GM19099 (cell line): ENCODE measurements around the gene FAM227B.

Source experiments
- POLR2A ChIP-seq: IDR thresholded peaks from 3 replicates; pipeline ENCODE4 v1.6.1; 2011; ENCODE audit warnings: low read depth; ENCODE audit not compliant: insufficient read length; ENCODE audit errors: extremely low read depth

FAM227B gene

GRCh38 chr15:49427372-49427771 is 193.2 kb downstream of the FAM227B start:
- no peak for TF ChIP-seq POLR2A

- no peak for TF ChIP-seq POLR2A
These were observed 195.7 kb downstream of the FAM227B start for GRCh38 chr15:49424954-49425353.

- TF ChIP-seq POLR2A, result no peak
These were observed 196.6 kb downstream of the FAM227B start for GRCh38 chr15:49423901-49424550.

GRCh38 chr15:49423021-49423420 is 197.6 kb downstream of the FAM227B start, which contains the start of gene FGF7:
FGF7 (plus strand) TSS chr15:49423242; CDS start chr15:49424298, 1,056 bp downstream.
- TF ChIP-seq POLR2A, result no peak

DNA sequence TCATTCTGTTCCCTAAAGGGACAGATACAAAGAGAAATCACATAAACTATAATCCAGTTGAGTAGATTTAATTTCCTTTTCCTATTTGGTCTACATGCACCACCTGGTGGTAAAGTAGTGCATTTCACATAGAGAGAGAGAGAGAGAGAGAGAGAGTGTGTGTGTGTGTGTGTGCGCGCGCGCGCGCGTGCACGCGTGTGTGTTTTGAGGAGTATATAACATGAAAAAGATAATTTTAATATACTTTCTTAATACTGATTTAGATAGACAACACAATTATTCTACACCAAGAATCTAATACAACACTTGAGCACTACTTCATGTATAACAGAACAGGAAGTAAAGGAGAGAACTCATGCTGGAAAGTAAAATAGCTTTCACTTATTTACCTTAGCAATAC is 198.6 kb downstream of the FAM227B start:
- no peak for TF ChIP-seq POLR2A

DNA sequence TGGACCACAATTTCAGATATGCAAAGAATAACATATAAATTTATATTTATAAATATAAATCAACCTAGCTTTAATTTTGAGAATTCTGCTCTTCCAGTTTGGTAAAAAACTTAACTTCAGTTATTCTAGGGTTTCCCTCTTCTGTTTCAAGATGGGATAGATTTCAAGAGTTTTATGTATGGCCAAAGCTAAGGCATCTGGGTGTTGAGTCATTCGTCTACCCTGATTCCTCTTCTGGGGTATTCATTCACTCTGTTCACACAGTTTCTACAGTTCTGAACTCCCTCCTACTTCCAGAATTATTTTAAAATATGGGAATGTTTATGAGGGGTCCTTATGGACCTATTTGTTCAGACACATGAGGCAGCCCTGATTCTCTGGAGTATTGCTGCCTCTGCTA is 201.8 kb downstream of the FAM227B start:
- no peak for TF ChIP-seq POLR2A

- TF ChIP-seq POLR2A, result no peak
These were observed 205.0 kb downstream of the FAM227B start for GRCh38 chr15:49415638-49416037.

DNA sequence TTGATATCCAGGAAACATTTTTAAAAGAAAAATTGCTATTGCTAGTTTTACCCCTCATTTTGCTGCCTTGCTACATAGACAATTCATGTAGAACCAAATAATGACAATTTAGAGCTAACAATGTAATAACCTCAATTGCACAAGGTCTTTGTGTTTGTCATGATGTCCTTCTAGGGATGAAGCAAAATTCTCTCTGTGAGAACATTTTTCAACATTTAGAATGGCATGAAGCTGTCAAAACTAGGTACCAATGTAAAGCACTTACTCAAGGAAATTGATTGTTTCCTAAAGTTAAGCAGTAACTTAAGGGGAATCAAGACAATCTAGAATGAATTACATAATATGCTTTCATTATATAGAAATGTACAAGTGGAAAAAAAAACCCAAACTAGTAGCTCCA is 205.5 kb downstream of the FAM227B start:
- TF ChIP-seq POLR2A, result no peak

DNA sequence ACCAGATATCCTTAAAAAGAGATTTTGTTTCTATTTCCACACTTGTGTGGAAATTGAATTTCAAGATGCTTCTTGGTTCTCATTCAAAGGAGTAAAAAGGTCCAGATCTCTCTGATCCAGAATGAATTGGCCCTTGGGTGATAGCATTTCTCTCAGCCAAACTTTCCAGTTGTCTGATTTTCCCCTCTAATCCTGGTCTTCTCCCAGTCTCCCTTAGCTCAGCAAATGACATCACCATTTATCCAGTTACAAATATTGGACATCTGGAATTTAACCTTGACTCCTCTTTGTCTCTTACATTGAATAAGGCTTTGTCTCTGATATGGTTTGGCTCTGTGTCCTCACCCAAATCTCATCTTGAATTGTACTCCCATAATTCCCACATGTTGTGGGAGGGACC is 207.8 kb downstream of the FAM227B start:
- TF ChIP-seq POLR2A, result no peak

- TF ChIP-seq POLR2A, result no peak
These were observed 210.0 kb downstream of the FAM227B start for GRCh38 chr15:49410641-49411040.

GRCh38 chr15:49406352-49407118 is 214.1 kb downstream of the FAM227B start:
- TF ChIP-seq POLR2A, result no peak

DNA sequence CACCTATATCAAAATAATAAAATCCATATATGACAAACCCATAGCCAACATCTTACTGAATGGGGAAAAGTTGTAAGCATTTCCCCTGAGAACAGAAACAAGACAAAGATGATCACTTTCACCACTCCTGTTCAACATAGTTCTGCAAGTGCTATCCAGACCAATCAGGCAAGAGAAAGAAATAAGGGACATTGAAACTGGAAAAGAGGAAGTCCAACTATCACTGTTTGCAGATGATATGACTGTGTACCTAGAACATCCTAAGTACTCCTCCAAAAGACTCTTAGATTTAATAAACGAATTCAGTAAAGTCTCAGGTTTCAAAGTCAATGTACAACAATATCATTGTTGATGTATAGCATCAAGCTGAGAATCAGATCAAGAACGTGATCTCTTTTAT is 233.1 kb downstream of the FAM227B start:
- TF ChIP-seq POLR2A, result no peak

DNA sequence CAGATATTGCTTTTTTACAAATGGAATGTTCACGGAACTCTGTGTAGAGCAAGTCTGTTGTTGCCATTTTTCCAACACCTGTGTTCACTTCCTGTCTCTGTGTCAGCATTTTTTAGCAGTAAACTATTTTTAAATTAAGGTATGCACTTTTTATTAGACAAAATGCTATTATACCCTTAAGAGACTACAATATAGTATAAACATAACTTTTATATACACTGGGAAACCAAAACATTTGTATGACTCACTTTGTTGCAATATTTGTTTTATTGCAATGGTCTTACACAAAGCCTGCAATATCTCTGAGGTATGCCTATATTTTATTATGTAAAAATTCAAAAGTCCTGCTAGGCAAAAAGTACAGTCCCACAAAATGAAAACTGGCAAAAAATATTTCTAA is 237.4 kb downstream of the FAM227B start:
- no peak for TF ChIP-seq POLR2A

DNA sequence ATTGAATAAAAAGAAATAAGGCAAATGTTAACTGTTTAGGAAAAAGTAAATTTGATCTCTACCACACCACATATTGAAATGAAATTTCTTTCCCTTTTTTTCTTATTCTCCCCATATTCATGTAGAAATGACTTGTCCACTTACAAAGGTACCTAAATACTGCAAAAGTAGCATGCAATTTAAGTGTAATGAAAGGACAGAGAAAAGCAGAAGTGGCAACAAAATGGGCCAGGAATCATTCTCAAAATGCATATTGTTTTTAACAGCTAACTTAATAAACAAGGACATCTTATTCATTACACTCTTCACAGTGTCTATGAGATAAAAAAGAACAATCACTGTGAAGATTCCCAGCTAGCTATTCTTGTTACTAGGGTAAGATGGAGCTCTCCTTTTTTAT is 238.2 kb downstream of the FAM227B start:
- TF ChIP-seq POLR2A, result no peak

DNA sequence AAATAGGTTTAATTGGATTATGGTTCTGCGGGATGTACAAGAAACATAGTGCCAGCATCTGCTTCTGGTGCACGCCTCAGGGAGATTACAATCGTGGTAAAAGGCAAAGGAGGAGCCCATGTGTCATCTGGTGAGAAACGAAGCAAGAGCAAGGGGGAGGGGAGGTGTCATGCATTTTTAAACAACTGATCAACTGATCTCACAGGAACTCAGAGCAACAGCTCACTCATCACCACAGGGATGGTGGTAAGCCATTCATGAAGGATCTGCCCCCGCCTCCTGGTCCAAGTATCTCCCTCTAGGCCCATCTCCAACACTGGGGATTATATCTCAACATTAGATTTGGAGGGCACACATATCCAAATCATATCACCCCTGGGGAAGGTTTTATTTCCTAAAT is 239.7 kb downstream of the FAM227B start:
- TF ChIP-seq POLR2A, result no peak

DNA sequence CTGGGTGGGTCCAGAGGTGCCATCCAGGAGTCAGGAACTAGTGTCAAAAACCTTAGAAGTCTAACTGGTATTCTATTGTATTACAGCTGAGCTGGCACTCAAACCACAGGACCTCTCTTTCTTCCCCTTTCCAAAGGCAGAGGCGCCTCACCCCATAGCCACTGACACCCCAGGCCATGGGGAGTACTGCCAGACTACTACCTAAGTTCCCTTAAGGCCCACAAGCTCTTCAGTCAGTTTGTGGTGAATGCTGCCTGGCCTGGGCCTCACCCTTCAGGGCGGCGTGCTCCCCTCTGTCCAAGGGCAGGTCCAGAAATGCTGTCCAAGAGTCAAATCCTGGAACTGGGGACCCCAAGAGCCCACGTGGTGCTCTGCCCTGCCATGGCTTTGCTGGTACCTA is 240.6 kb downstream of the FAM227B start:
- TF ChIP-seq POLR2A, result no peak

GRCh38 chr15:49372366-49372765 is 248.3 kb downstream of the FAM227B start:
- TF ChIP-seq POLR2A, result no peak

GRCh38 chr15:49370782-49371181 is 249.8 kb downstream of the FAM227B start:
- no peak for TF ChIP-seq POLR2A
